IgD-negative memory B cell (primary cell): ENCODE measurements around the gene AGAP3. TPM values are rescaled to one million over a fixed set of nuclear protein-coding genes. Genes with fewer than 3 reads are reported as not detected.

Experiments
- H3K27ac Mint-ChIP-seq, 3 donors: one replicate each; pipeline ENCODE4 v1.8.0; 2020 to 2022; ENCODE audit warnings: mild to moderate bottlenecking in 3 of 3, mixed read lengths in 3 of 3, moderate library complexity in 1 of 3
- H3K27me3 Mint-ChIP-seq: one replicate; pipeline ENCODE4 v1.8.0; 2021; ENCODE audit warnings: mixed read lengths
- H3K36me3 Mint-ChIP-seq: one replicate; pipeline ENCODE4 v1.8.0; 2020; ENCODE audit warnings: mild to moderate bottlenecking, mixed read lengths
- H3K4me1 Mint-ChIP-seq, 3 donors: one replicate each; pipeline ENCODE4 v1.8.0; 2020 to 2022; ENCODE audit warnings: mixed read lengths in 3 of 3, mild to moderate bottlenecking in 1 of 3
- H3K4me3 Mint-ChIP-seq, 4 donors: one replicate each; pipeline ENCODE4 v1.8.0; 2020 to 2022; ENCODE audit warnings: mild to moderate bottlenecking in 4 of 4, mixed read lengths in 4 of 4, moderate library complexity in 3 of 4
- H3K9me3 Mint-ChIP-seq, 3 donors: one replicate each; pipeline ENCODE4 v1.8.0; 2020 to 2021; ENCODE audit warnings: mixed read lengths in 3 of 3, mild to moderate bottlenecking in 1 of 3
- polyA plus RNA-seq: library from polyadenylated mRNA; unstranded; fragments of 300-500 nt; fragmentation: Illumina TruSeq; gene quantifications from one replicate; pipeline ENCODE4 v1.2.3, GENCODE V29; 2021

Gene AGAP3
- polyA plus RNA-seq, 1 donor from 2014 or later, result 3.5 TPM

- Mint-ChIP-seq H3K27me3 (peaks cover 11% of the 10 kb centered on the region), H3K27ac (no peak overlapping the region), H3K4me3 (no peak overlapping the region), H3K9me3 (no peaks in the 10 kb centered on the region), H3K36me3 (peaks cover 1% of the 10 kb centered on the region), H3K4me1 (peaks cover 5 to 9% (median 6%) of the 10 kb centered on the region in 3 donors)
Measured at GRCh38 chr7:151053096-151053495, 33.2 kb upstream of the AGAP3 start.

GRCh38 chr7:151053751-151054150, 32.5 kb upstream of the AGAP3 start:
- no peak overlapping the region for H3K27ac Mint-ChIP-seq
- H3K4me1 Mint-ChIP-seq, result peaks cover 8 to 9% (median 8%) of the 10 kb centered on the region in 3 donors
- H3K27me3 Mint-ChIP-seq, result peaks cover 11% of the 10 kb centered on the region
- peaks cover 1% of the 10 kb centered on the region for H3K36me3 Mint-ChIP-seq
- H3K4me3 Mint-ChIP-seq, result no peak overlapping the region
- H3K9me3 Mint-ChIP-seq, result no peaks in the 10 kb centered on the region

GRCh38 chr7:151056283-151056665, 30.0 kb upstream of the AGAP3 start:
- H3K4me3 Mint-ChIP-seq, result peak overlapping the region; percentile 69 to 99 (median 94)
- H3K9me3 Mint-ChIP-seq, result no peaks in the 10 kb centered on the region
- no peak overlapping the region for H3K27ac Mint-ChIP-seq
- peaks cover 9 to 11% (median 9%) of the 10 kb centered on the region in 3 donors for H3K4me1 Mint-ChIP-seq
- peaks cover 10% of the 10 kb centered on the region for H3K27me3 Mint-ChIP-seq
- peaks cover 1% of the 10 kb centered on the region for H3K36me3 Mint-ChIP-seq

GRCh38 chr7:151056666-151057505, 29.4 kb upstream of the AGAP3 start:
- Mint-ChIP-seq H3K4me1 (peaks cover 9 to 11% (median 11%) of the 10 kb centered on the region in 3 donors), H3K4me3 (peak overlapping the region; percentile 89 to 99 (median 98)), H3K36me3 (peaks cover 1% of the 10 kb centered on the region), H3K9me3 (no peaks in the 10 kb centered on the region), H3K27me3 (peaks cover 5% of the 10 kb centered on the region), H3K27ac (peak overlapping the region in 1 of 3 donors; percentile 94)

- Mint-ChIP-seq H3K27me3 (peaks cover 2% of the 10 kb centered on the region), H3K4me1 (peaks cover 9 to 11% (median 10%) of the 10 kb centered on the region in 3 donors), H3K27ac (peak within 1 kb of the TSS; percentile 94 to 96 (median 95)), H3K9me3 (no peaks in the 10 kb centered on the region), H3K4me3 (peak within 1 kb of the TSS; percentile 89 to 99 (median 98)), H3K36me3 (peaks cover 1% of the 10 kb centered on the region)
Measured at GRCh38 chr7:151057506-151057988, 28.7 kb upstream of the AGAP3 start, which contains the start of gene CDK5. Gene CDK5 (minus strand): TSS chr7:151057897. CDS start chr7:151057848, 49 bp downstream.

- Mint-ChIP-seq H3K4me1 (peaks cover 9 to 11% (median 9%) of the 10 kb centered on the region in 3 donors), H3K27ac (peak overlapping the region; percentile 94 to 96 (median 95)), H3K27me3 (no peaks in the 10 kb centered on the region), H3K4me3 (peak overlapping the region; percentile 89 to 99 (median 98)), H3K36me3 (no peaks in the 10 kb centered on the region), H3K9me3 (no peaks in the 10 kb centered on the region)
Measured at GRCh38 chr7:151057989-151058780, 28.1 kb upstream of the AGAP3 start.

GRCh38 chr7:151058781-151059366, 27.4 kb upstream of the AGAP3 start:
- Mint-ChIP-seq H3K4me3 (peak overlapping the region; percentile 89 to 99 (median 98)), H3K9me3 (no peaks in the 10 kb centered on the region), H3K27ac (peak overlapping the region; percentile 94 to 96 (median 95)), H3K4me1 (peaks cover 9 to 11% (median 9%) of the 10 kb centered on the region in 3 donors), H3K36me3 (no peaks in the 10 kb centered on the region), H3K27me3 (no peaks in the 10 kb centered on the region)

- Mint-ChIP-seq H3K27ac (peak within 1 kb of the TSS; percentile 94 to 96 (median 95)), H3K9me3 (no peaks in the 10 kb centered on the region), H3K4me1 (peaks cover 9 to 11% (median 9%) of the 10 kb centered on the region in 3 donors)
Measured at GRCh38 chr7:151059367-151060112, 26.7 kb upstream of the AGAP3 start, which contains the start of gene SLC4A2. Gene SLC4A2 (plus strand): TSS chr7:151059589. CDS start chr7:151061988, 2,399 bp downstream.

GRCh38 chr7:151060113-151060415, 26.2 kb upstream of the AGAP3 start:
- Mint-ChIP-seq H3K4me3 (peak overlapping the region; percentile 89 to 99 (median 98)), H3K9me3 (no peaks in the 10 kb centered on the region), H3K36me3 (no peaks in the 10 kb centered on the region), H3K27ac (peak overlapping the region; percentile 23 to 96 (median 31)), H3K27me3 (no peaks in the 10 kb centered on the region), H3K4me1 (peaks cover 9 to 11% (median 9%) of the 10 kb centered on the region in 3 donors)

More at GRCh38 chr7:151059367-151060112, 26.7 kb upstream of the AGAP3 start, which contains the start of gene SLC4A2:
- H3K36me3 Mint-ChIP-seq, result no peaks in the 10 kb centered on the region
- peak within 1 kb of the TSS; percentile 89 to 99 (median 98) for H3K4me3 Mint-ChIP-seq
- no peaks in the 10 kb centered on the region for H3K27me3 Mint-ChIP-seq

GRCh38 chr7:151060416-151061212, 25.7 kb upstream of the AGAP3 start:
- Mint-ChIP-seq H3K4me3 (peak overlapping the region; percentile 89 to 99 (median 98)), H3K4me1 (peaks cover 9 to 11% (median 9%) of the 10 kb centered on the region in 3 donors), H3K9me3 (no peaks in the 10 kb centered on the region), H3K27ac (peak overlapping the region; percentile 10 to 96 (median 23)), H3K27me3 (no peaks in the 10 kb centered on the region), H3K36me3 (no peaks in the 10 kb centered on the region)

GRCh38 chr7:151061213-151062110, 24.8 kb upstream of the AGAP3 start:
- H3K4me3 Mint-ChIP-seq, result peak overlapping the region in 2 of 4 donors; percentile 51 to 99
- H3K36me3 Mint-ChIP-seq, result no peaks in the 10 kb centered on the region
- H3K4me1 Mint-ChIP-seq, result peaks cover 9 to 11% (median 9%) of the 10 kb centered on the region in 3 donors
- H3K27ac Mint-ChIP-seq, result no peak overlapping the region
- no peaks in the 10 kb centered on the region for H3K27me3 Mint-ChIP-seq
- H3K9me3 Mint-ChIP-seq, result no peaks in the 10 kb centered on the region

- H3K27ac Mint-ChIP-seq, result no peak overlapping the region
- H3K36me3 Mint-ChIP-seq, result no peaks in the 10 kb centered on the region
- H3K27me3 Mint-ChIP-seq, result no peaks in the 10 kb centered on the region
- no peaks in the 10 kb centered on the region for H3K9me3 Mint-ChIP-seq
- H3K4me1 Mint-ChIP-seq, result peaks cover 9% of the 10 kb centered on the region in 3 donors
- H3K4me3 Mint-ChIP-seq, result peak overlapping the region in 2 of 4 donors; percentile 23 to 99
Measured at GRCh38 chr7:151062111-151062398, 24.2 kb upstream of the AGAP3 start.
